GM19467 (cell line): ENCODE data around the gene LATS1.
"Not testable (repeated sequence)": the region's sequence is repeated elsewhere in the genome, so short reads cannot be mapped to it uniquely, and the experiment has no call there.

Source experiments
- ATAC-seq: cut with Tn5 transposase; IDR thresholded peaks from one replicate; pipeline ENCODE4 v1.9.1; 2021; ENCODE audit warnings: mild to moderate bottlenecking, moderate library complexity; ENCODE audit not compliant: unreplicated experiment

The LATS1 gene

DNA sequence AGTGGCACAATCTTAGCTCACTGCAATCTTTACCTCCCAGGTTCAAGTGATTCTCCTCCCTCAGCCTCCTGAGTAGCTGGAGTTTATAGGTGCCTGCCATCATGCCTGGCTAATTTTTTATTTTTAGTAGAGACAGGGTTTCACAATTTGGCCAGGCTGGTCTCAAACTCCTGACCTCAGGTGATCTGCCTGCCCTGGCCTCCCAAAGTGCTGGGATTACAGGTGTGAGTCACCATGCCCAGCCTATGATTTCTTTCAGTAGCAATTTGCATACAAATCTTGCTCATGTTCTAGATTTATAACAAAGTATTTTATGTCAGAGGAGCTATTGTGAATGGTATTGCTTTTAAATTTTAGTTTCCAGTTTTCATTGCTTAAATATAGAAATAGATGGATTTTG is 45.6 kb downstream of the LATS1 start:
- ATAC-seq, result not testable (repeated sequence)

GRCh38 chr6:149660028-149660427 is 57.9 kb downstream of the LATS1 start:
- no peak for ATAC-seq

DNA sequence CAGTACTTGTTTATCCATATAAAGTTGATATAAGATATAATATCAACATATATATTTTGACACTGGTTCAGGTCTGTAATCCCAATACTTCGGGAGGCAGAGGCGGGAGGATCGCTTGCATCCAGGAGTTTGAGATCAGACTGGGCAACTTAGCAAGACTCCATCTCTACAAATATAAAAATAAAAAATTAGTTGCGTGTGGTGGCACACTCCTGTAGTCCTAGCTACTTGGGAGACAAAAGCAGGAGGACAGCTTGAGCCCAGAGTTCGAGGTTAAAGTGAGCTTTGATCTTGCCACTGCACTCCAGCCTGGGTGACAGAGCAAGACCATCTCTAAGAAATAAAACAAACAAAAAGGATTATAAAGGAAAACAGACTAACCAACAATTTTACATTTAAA is 60.5 kb downstream of the LATS1 start:
- ATAC-seq, result no peak

DNA sequence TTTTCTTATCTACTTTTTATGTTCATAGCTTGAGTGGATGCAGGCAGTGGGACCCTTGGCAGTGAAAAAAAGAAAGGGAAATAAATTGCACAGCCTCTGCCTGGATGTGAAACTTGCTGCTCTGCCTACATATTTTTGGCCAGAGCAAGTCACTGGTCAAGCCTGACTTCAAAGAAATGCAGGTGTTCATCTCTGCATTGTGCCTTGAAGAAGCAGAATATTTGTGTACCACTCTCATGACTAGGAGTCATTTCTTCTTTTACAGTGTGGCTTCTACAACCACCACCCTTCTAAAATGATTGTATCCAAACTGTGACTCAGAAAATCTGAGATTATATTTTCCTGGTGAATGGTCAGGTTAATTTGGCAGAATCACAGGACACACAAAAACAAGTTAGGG is 66.8 kb downstream of the LATS1 start:
- no peak for ATAC-seq

DNA sequence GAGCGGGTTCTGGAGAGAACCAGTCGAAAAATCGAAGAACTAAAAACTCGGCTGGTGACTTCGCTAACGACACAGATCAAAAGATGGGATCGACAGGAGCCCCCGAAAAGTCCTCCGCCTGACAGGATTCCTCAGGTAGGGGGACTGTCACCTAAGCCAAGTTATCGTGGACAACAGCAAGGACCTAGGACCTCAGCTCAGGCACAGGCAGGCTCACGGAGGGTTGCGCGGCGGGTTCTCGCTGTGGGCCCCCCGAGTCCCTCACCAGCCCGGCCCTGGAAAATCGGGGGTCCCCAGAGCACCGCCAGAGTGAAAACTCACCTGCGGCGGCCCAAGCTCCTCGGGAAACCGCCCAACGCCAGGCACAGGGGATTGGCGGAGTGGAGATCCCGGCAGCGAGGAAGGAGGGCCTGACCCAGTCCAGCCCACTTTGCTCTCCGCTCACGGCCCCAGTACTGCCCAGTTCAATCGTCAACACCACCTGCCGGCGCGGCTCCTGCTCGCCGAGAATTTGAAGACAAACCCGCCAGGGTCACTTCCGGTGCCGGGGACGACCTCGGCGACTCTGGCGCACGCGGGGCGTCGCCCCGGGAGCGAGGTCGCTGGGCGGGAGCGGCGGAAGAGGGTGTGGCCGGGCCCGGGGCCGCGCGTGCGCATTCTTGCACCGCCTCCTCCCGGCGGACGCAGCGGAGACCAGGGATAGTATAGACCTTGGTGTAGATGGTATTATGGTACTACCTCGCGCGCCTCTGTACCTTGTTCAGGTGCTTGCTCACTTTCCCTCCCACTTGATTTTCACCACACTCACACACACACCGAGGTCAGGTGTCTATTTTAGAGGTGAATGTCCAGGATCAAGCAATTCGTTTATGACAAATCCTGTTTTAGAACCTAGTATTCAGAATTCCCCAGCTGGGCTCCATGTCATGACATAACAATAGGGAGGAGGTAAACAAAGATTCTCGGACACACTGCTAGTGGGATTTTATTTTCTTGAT is 69.5 kb downstream of the LATS1 start, which contains the start of gene KATNA1:
TSS of gene KATNA1 (minus strand) at position 567 of the 998 bp plus-strand sequence. CDS start 10,167 bp downstream, outside the sequence.
- ATAC-seq, result peak; percentile 94

- no peak for ATAC-seq
Measured at GRCh38 chr6:149646599-149646998, 71.3 kb downstream of the LATS1 start.

GRCh38 chr6:149642829-149643580 is 74.9 kb downstream of the LATS1 start:
- ATAC-seq, result no peak

DNA sequence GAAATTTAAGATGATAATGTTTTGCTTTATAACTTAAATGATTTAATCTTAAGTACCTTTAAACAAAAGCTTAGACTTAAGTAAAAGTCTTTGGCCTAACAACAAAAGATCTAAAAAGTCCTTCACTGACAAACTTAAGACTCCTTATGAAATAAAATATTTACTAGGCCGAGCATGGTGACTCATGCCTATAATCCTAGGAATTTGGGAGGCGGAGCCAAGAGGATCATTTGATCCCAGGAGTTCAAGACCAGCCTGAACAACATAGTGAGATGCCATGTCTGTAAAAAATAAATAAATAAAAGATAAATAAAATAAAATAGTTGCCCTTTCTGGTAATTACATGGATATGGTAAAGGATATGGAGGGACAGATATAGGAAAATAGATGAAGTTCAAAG is 81.8 kb downstream of the LATS1 start:
- no peak for ATAC-seq

DNA sequence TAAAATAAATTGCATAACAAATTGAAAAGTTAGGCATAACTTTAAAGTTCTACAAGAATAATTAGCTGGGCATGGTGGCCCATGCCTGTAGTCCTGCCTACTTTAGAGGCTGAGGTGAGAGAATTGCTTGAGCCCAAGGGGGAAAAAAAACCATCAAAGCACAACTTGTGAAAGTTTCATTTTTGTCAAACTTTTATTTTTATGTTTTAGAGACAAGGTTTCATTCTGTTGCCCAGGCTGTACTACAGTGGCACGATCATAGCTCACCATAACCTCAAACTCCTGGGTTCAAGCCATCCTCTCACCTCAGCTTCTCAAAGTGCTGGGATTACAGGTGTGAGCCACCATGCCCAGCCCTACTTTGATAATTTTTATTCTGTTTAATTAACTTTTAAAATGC is 83.6 kb downstream of the LATS1 start:
- ATAC-seq, result no peak

DNA sequence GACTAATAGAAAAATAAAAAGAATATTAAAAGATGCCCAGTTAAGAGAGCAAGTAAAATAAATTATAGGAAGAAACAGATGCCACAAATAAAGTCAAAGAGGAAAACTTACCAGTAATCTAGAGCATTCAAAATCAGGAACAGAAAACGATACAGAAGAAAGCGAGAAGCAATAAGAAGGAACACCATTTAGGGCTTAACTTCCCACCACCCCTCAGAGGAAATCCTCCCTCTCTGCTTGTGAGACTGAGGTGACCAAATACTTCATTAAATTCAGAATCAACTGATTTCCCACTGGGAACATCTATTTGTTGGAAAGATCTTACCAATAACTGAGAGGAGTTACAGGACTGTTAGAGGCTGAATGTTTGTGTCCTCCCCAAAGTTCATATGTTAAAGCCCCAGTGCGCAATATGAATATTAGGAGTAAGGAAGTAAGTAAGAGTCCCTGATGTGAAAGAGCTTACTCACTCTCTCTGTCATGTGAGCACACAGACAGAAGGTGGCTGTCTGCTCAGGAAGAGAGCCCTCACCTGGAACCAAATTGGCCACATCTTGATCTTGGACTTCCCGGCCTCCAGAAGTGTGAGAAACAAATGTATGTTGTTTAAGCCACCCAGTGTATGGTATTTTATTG is 88.9 kb downstream of the LATS1 start:
- ATAC-seq, result peak; percentile 71

DNA sequence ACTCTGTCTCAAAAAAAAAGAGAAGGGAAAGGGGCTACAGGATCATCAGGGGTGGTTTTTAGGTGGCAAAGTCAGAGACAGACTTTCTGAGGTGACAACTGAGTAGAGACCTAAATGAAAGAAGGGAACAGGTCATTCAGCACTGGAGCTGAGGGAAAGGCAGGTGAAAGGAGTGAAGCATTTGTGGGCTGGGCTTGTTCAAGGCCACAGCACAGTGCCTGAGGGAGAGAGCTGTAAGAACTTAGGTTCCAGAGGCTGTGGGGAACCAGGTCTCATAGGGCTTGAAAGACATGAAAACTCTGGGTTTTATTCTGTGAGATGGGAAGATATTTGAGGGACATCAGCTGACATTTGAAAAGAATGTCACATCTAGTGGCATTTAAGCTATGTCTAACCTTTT is 90.2 kb downstream of the LATS1 start:
- no peak for ATAC-seq

DNA sequence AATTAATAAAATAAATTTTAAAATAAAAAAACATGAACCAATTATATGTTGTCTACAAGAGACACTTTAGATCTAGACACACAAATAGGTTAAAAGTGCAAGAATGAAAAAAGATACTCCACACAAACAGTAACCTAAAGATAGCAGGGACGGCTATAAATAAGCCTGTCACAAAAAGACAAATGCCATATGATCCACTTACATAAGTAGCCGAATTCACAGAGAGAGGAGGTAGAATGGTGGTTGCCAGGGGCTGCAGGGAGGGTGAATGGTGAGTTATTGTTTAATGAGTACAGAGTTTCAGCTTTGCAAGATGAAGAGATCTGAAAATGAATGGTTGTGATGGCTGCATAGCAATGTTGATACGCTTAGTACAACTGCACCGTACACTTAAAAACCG is 102.1 kb downstream of the LATS1 start:
- ATAC-seq, result no peak

DNA sequence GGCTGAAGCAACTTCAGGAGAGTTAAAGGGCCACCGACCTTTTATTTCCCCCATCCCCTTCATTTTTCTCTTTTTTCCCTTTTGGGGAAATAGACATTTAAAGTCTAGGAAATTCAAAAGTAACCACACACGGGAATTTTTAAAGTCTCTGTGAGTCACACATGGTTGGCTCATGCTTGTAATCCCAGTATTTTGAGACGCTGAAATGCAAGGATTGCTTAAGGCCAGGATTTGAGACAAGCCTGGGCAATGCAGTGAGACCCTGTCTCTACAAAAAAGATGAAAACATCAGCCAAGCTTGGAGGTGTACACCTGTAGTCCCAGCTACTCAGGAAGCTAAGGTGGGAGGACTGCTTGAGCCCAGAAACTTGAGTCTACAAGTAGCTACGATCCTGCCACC is 103.6 kb downstream of the LATS1 start:
- no peak for ATAC-seq

GRCh38 chr6:149608381-149608982 is 109.4 kb downstream of the LATS1 start:
- ATAC-seq, result no peak
